ENCODE data around the gene FUT8. TPM values are rescaled to one million over a fixed set of nuclear protein-coding genes. Genes with fewer than 3 reads are reported as not detected.

The FUT8 gene
- total RNA-seq, 4 donors from 2014 or later = 7.9 to 27.5 (median 12.8) TPM

- Histone ChIP-seq H3K4me3 (no peak overlapping the region), H3K9me3 (no peaks in the 10 kb centered on the region), H3K27me3 (no peaks in the 10 kb centered on the region), H3K27ac (peak overlapping the region in 1 of 4 donors; percentile 8), H3K36me3 (no peaks in the 10 kb centered on the region), H3K4me1 (peaks cover 0 to 14% (median 7%) of the 10 kb centered on the region in 4 donors)
- WGBS, 2 donors (ENCODE audit: low coverage in 1 of 2) = 66 to 74% methylated on average over 3 to 5 of the region's 5 CpGs
- TF ChIP-seq POLR2A (IDR thresholded peaks at IDR 0.05) (no peak), POLR2AphosphoS5 (IDR thresholded peaks at IDR 0.05) (no peak), CTCF (IDR thresholded peaks at IDR 0.05) (no peak), EP300 (IDR thresholded peaks at IDR 0.05; ENCODE audit: low read depth) (no peak)
- no peak for DNase-seq
- in situ Hi-C loops (cut with MboI; ENCODE audit: low pct_ligation_motif_present in 1 of 4, low pct_unique_long_range_greater_than_20kb in 1 of 4, low sequenced_read_pairs in 3 of 4) = no loop called here
- intact Hi-C loops (cut with DNase I; ENCODE audit: low total_unique reads) = no loop called here
Observed at GRCh38 chr14:65729566-65729965, 317.0 kb downstream of the FUT8 start.

DNA sequence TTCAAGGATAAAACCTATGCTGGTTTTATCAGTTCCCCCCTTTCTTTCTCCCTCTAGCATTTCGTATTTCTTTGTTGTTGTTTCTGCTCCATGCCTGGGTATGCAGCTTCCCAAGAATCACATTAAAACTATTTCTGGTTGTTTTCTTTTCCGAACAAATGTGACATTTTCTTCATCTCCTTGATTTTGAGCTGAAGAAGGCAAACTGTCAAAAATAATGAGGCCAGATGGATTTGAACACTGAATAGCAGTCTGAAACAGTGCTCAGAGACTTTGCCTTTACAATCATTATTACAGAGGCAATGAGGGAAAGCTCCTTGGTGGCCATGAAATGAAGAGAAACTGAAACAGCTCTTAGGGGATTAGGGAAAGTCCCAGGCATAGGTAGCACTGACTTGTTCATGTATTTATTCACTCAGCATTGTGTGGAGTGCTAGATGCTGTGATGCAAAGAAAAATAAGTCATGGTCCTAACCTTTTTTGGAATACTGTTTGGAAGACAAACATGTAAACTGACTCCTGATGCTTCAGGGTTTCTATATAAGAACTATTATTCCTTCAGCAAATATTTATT, 319.5 kb downstream of the FUT8 start:
- Histone ChIP-seq H3K27ac (no peak overlapping the region), H3K9me3 (no peaks in the 10 kb centered on the region), H3K27me3 (no peaks in the 10 kb centered on the region), H3K36me3 (no peaks in the 10 kb centered on the region), H3K4me3 (no peak overlapping the region), H3K4me1 (peaks cover 0 to 14% (median 7%) of the 10 kb centered on the region in 4 donors)
- in situ Hi-C loops (cut with MboI; ENCODE audit: low pct_ligation_motif_present in 1 of 4, low pct_unique_long_range_greater_than_20kb in 1 of 4, low sequenced_read_pairs in 3 of 4) (no loop called here), intact Hi-C loops (cut with DNase I; ENCODE audit: low total_unique reads) (no loop called here)
- WGBS, 2 donors (ENCODE audit: low coverage in 1 of 2) = 88 to 89% methylated on average over 1 to 2 of the region's 2 CpGs
- TF ChIP-seq EP300 (IDR thresholded peaks at IDR 0.05; ENCODE audit: low read depth) (no peak), POLR2AphosphoS5 (IDR thresholded peaks at IDR 0.05) (no peak), POLR2A (IDR thresholded peaks at IDR 0.05) (no peak)
- DNase-seq = no peak

GRCh38 chr14:65738339-65738738, 325.8 kb downstream of the FUT8 start:
- DNase-seq = no peak
- 69 to 75% methylated on average over 4 of the region's 4 CpGs for whole genome bisulfite sequencing, 2 donors (ENCODE audit: low coverage in 1 of 2)
- no peak overlapping the region for H3K4me3 ChIP-seq
- in situ Hi-C loops (cut with MboI; ENCODE audit: low pct_ligation_motif_present in 1 of 4, low pct_unique_long_range_greater_than_20kb in 1 of 4, low sequenced_read_pairs in 3 of 4) (no loop called here), intact Hi-C loops (cut with DNase I; ENCODE audit: low total_unique reads) (no loop called here)
- H3K9me3 ChIP-seq = no peaks in the 10 kb centered on the region
- TF ChIP-seq POLR2AphosphoS5 (IDR thresholded peaks at IDR 0.05) = peak in 1 of 3 donors; percentile 46
- TF ChIP-seq POLR2A (IDR thresholded peaks at IDR 0.05) = no peak
- no peaks in the 10 kb centered on the region for H3K27me3 ChIP-seq
- H3K4me1 ChIP-seq = peaks cover 0 to 5% (median 2%) of the 10 kb centered on the region in 4 donors
- no peaks in the 10 kb centered on the region for H3K36me3 ChIP-seq
- no peak overlapping the region for H3K27ac ChIP-seq

GRCh38 chr14:65745396-65746190, 333.1 kb downstream of the FUT8 start:
- intact Hi-C loops (cut with DNase I; ENCODE audit: low total_unique reads) = no loop called here

More at GRCh38 chr14:65745396-65746190, 333.1 kb downstream of the FUT8 start:
- 97 to 98% methylated on average over 7 to 8 of the region's 8 CpGs for WGBS, 2 donors (ENCODE audit: low coverage in 1 of 2)
- H3K4me3 ChIP-seq = no peak overlapping the region
- no peak for DNase-seq
- TF ChIP-seq POLR2AphosphoS5 (IDR thresholded peaks at IDR 0.05) (no peak), POLR2A (IDR thresholded peaks at IDR 0.05) (no peak), EP300 (IDR thresholded peaks at IDR 0.05; ENCODE audit: low read depth) (no peak), CTCF (IDR thresholded peaks at IDR 0.05) (no peak)
- peaks cover 0 to 5% (median 2%) of the 10 kb centered on the region in 4 donors for H3K4me1 ChIP-seq
- H3K9me3 ChIP-seq = no peaks in the 10 kb centered on the region
- H3K27ac ChIP-seq = no peak overlapping the region
- no peaks in the 10 kb centered on the region for H3K36me3 ChIP-seq
- H3K27me3 ChIP-seq = no peaks in the 10 kb centered on the region
- in situ Hi-C loops (cut with MboI; ENCODE audit: low pct_ligation_motif_present in 1 of 4, low pct_unique_long_range_greater_than_20kb in 1 of 4, low sequenced_read_pairs in 3 of 4) = no loop called here
